ENCODE results near the gene DNAJC9.

GRCh38 chr10:73209705-73210104, 37.4 kb downstream of the DNAJC9 start:
- TF ChIP-seq CTCF (conservative IDR thresholded peaks at IDR 0.05; ENCODE audit: low read depth, low read length) (no peak), EZH2 (IDR thresholded peaks at IDR 0.05; ENCODE audit: borderline replicate concordance, low read depth, low read length, poor library complexity, severe bottlenecking) (no peak)

All from A673 (cell line).